GM18867 (cell line): ENCODE results near the gene LRRC8B.
"Not testable (repeated sequence)": the region's sequence is repeated elsewhere in the genome, so short reads cannot be mapped to it uniquely, and the experiment has no call there.

ENCODE experiments used
- ATAC-seq: cut with Tn5 transposase; IDR thresholded peaks from one replicate; pipeline ENCODE4 v1.9.1; 2021; ENCODE audit warnings: mild to moderate bottlenecking, moderate library complexity; ENCODE audit not compliant: unreplicated experiment

LRRC8B gene

DNA sequence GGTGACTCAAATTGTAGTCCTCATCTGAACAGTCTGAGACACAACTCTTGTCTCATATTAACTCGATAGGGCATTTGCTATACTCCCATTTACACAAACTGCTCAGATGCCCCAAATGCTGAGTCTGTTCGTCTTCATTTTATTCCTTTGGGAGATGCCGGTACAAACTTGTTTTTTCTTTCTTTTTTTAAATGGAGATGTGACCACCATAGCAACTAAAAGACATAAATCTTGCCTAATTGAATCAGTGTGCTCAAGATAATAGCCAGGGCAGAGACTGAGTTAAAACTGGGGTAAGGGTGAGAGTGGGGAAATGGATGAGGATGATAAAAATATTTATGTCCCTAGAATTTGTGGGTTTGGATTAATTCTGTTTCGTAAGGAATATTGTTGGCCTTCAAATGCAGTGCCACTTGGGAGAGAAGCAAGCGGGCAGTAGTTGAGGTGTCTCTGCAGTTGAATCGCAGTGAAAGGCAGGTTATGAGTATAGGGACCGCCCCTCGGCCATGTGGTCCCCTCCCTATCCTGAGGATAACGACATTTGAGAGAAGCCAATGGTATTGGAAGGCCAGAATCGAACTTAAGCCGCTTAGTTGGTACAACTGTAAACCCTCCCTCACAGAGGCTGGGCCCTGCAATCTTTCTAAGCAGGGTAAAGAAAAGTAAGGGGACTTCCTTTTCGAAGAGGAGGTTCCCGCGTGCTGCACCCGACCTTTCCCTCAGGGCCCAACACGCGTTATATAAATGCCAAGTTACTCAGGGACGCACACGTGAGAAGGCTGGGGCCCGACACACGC, 859 bp upstream of the LRRC8B start:
- ATAC-seq = peak; percentile 27

DNA sequence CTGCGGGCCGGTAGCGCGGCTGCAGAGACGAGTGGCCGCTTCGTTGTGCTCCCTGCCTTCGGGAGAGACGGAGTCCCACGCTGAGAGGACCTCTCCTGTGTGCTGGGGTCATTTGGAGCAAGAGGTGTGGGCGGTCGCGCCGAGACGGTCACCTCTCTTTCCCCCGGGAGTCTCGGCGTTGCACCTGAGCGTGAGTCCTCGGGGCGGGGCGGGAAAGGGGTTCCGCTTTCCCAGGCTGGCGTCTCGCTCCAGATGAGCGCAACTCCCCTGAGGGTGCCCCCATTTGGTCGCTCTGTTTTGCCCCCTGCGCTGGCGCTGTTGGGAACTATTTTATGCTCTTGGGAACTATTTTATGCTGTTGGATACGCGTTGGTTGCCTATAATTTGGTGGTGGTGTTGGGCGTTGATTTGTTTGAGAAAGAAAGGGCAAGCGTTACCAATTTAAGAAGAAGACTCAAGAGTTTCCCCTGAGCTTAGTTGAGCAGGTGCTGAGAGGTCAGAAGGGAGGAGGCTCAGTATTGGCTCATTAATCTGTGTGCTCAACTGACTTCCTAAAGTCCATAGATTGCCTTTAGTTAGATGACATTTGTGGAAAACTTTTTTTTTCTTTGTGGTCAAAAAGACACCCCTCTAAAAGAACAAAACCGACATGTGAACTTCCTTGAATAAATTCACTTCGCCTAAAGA, 683 bp downstream of the LRRC8B start:
- ATAC-seq = peak; percentile 5

- ATAC-seq = no peak
Measured at GRCh38 chr1:89527256-89527655, 2.6 kb downstream of the LRRC8B start.

DNA sequence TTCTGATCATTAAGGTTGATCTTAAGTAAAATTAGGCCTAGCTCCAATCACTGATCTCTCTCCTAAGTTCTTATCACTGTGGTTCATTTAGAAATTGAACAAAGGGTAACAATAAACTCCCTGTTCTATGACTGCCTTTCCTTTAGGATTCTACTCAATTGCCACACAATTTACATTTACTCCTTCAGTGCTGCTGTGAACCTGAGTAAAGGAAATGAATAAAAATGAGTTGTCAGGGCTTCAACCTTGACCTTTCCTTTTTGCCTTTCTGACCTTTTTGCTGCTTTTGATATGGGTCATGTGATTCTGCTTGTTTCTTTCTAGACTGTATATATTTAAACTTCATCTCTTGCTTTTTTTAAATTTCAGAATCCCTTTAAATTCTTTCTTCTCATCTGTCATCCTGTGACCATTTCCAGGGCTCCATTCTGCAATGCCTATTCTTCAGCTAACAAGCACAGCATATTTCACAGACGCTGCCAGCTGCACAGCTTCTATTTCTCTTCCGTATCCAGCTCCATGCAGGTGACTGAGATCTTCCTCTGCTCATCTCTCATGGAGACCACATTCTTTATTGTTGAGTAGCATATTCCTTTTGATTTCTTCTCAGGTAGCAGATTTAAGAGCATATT, 3.2 kb downstream of the LRRC8B start:
- ATAC-seq = no peak

DNA sequence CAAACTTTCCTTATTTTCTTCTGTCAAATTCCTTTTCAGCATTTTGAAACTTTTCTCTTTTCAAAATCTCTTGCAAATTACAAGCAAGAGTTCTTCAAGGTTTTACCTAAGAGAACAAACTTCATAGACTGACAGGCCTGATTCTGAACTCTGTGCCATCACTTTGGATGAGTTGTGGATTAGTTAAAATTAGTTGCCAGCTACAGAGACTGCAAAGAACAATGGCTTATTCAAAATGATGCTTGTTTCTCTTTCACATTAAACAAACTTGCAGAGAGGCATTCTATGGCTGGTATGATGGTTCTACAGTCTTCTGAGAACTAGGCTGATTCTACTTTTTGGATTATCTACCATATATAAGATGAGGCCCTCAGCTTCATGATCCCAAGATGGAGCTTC, 3.8 kb downstream of the LRRC8B start:
- ATAC-seq = no peak

- ATAC-seq = no peak
Measured at GRCh38 chr1:89529196-89529595, 4.6 kb downstream of the LRRC8B start.

- ATAC-seq = no peak
Measured at GRCh38 chr1:89530444-89531089, 5.9 kb downstream of the LRRC8B start.

- ATAC-seq = no peak
Measured at GRCh38 chr1:89531480-89532139, 7.0 kb downstream of the LRRC8B start.

GRCh38 chr1:89532228-89532627, 7.6 kb downstream of the LRRC8B start:
- no peak for ATAC-seq

GRCh38 chr1:89532866-89533265, 8.2 kb downstream of the LRRC8B start:
- ATAC-seq = no peak

GRCh38 chr1:89535537-89535936, 10.9 kb downstream of the LRRC8B start:
- ATAC-seq = no peak

GRCh38 chr1:89536555-89537341, 12.1 kb downstream of the LRRC8B start:
- ATAC-seq = no peak

DNA sequence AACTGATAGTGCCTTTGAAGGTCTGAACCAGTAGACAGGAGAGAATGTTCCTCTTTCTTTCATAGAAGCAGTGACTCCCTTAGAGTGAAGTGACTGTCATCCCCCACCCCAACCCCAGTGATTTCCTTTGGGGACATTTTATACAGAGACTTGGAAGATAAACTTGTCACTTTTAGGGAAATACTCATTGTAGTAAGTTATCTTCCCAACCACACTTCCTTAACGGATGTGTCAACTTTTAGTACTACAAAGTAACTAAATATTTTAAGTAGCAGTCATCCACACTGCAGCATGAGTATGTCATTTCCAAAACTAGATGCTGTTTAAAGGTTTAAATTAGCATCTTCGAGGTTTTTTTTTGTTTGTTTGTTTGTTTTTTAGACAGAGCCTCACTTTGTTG, 13.7 kb downstream of the LRRC8B start:
- ATAC-seq = no peak

GRCh38 chr1:89539128-89539527, 14.5 kb downstream of the LRRC8B start:
- no peak for ATAC-seq

- no peak for ATAC-seq
Measured at GRCh38 chr1:89540406-89540970, 15.9 kb downstream of the LRRC8B start.

- ATAC-seq = no peak
Measured at GRCh38 chr1:89542345-89542744, 17.7 kb downstream of the LRRC8B start.

GRCh38 chr1:89543632-89544031, 19.0 kb downstream of the LRRC8B start:
- not testable (repeated sequence) for ATAC-seq

GRCh38 chr1:89545264-89546038, 20.8 kb downstream of the LRRC8B start:
- no peak for ATAC-seq
